RWPE2 (cell line): ENCODE results near the gene CFAP57.

Experiments
- ATAC-seq: fragments of 200-7000 bp; cut with Tn5 transposase; 3 replicates; pipeline ENCODE4 v1.9.1; 2021; ENCODE audit warnings: low read depth
- DNase-seq: peaks from one replicate; pipeline ENCODE4 v3.0.0-alpha.2; 2020; ENCODE audit warnings: low spot score
- H3K27ac ChIP-seq: fragments of 450-650 bp; 2 replicates; pipeline ENCODE4 v1.5.1; 2017; ENCODE audit warnings: mild to moderate bottlenecking; ENCODE audit not compliant: poor library complexity, severe bottlenecking
- H3K27me3 ChIP-seq: fragments of 250-450 bp; sonication (Bioruptor Pico); 2 replicates; pipeline ENCODE4 v1.5.1; 2021; ENCODE audit warnings: mild to moderate bottlenecking, moderate library complexity; ENCODE audit not compliant: insufficient read depth, poor library complexity, severe bottlenecking
- H3K36me3 ChIP-seq: fragments of 250-450 bp; sonication (Bioruptor Pico); 2 replicates; pipeline ENCODE4 v1.5.1; 2020; ENCODE audit warnings: low read depth, mild to moderate bottlenecking, moderate library complexity
- H3K4me1 ChIP-seq: fragments of 250-450 bp; sonication (Bioruptor Pico); 2 replicates; pipeline ENCODE4 v1.5.1; 2021; ENCODE audit warnings: mild to moderate bottlenecking, moderate library complexity; ENCODE audit not compliant: insufficient read depth, poor library complexity, severe bottlenecking
- H3K4me3 ChIP-seq: fragments of 250-450 bp; sonication (Bioruptor Pico); 2 replicates; pipeline ENCODE4 v1.5.1; 2021; ENCODE audit warnings: mild to moderate bottlenecking, moderate library complexity; ENCODE audit not compliant: severe bottlenecking
- H3K9me3 ChIP-seq: fragments of 250-450 bp; sonication (Bioruptor Pico); 2 replicates; pipeline ENCODE4 v1.5.1; 2021; ENCODE audit warnings: mild to moderate bottlenecking, moderate library complexity; ENCODE audit not compliant: severe bottlenecking
- CTCF ChIP-seq: fragments of 450-650 bp; IDR thresholded peaks from one replicate; pipeline ENCODE4 v1.5.1; 2017; ENCODE audit warnings: mild to moderate bottlenecking, moderate library complexity; ENCODE audit not compliant: poor library complexity, severe bottlenecking

The CFAP57 gene

GRCh38 chr1:43222879-43223278 lies 50.7 kb downstream of the CFAP57 start:
- Histone ChIP-seq H3K4me3 (no peak overlapping the region), H3K36me3 (no peaks in the 10 kb centered on the region), H3K4me1 (no peaks in the 10 kb centered on the region), H3K27ac (no peak overlapping the region), H3K9me3 (no peaks in the 10 kb centered on the region), H3K27me3 (no peaks in the 10 kb centered on the region)
- ATAC-seq (no peak), DNase-seq (no peak)
- no peak for TF ChIP-seq CTCF

GRCh38 chr1:43225168-43225567 lies 53.0 kb downstream of the CFAP57 start:
- H3K9me3 ChIP-seq = no peaks in the 10 kb centered on the region
- H3K36me3 ChIP-seq = no peaks in the 10 kb centered on the region
- no peak overlapping the region for H3K27ac ChIP-seq
- ATAC-seq (peak; percentile 70), DNase-seq (no peak)
- H3K4me3 ChIP-seq = no peak overlapping the region
- H3K27me3 ChIP-seq = no peaks in the 10 kb centered on the region
- H3K4me1 ChIP-seq = no peaks in the 10 kb centered on the region
- TF ChIP-seq CTCF = peak; percentile 6

GRCh38 chr1:43227143-43227764 lies 55.1 kb downstream of the CFAP57 start:
- H3K4me1 ChIP-seq = peaks cover 6% of the 10 kb centered on the region
- H3K4me3 ChIP-seq = no peak overlapping the region
- no peak overlapping the region for H3K27ac ChIP-seq
- H3K36me3 ChIP-seq = no peaks in the 10 kb centered on the region
- no peak for DNase-seq
- no peaks in the 10 kb centered on the region for H3K27me3 ChIP-seq
- no peaks in the 10 kb centered on the region for H3K9me3 ChIP-seq
- peak; percentile 95 for TF ChIP-seq CTCF
- ATAC-seq = peak; percentile 85

GRCh38 chr1:43229826-43230780 lies 58.0 kb downstream of the CFAP57 start:
- H3K4me3 ChIP-seq = no peak overlapping the region
- TF ChIP-seq CTCF = no peak
- no peak overlapping the region for H3K27ac ChIP-seq
- H3K9me3 ChIP-seq = no peaks in the 10 kb centered on the region
- no peaks in the 10 kb centered on the region for H3K27me3 ChIP-seq
- H3K4me1 ChIP-seq = peaks cover 10% of the 10 kb centered on the region
- no peaks in the 10 kb centered on the region for H3K36me3 ChIP-seq
- ATAC-seq = no peak
- no peak for DNase-seq

- Histone ChIP-seq H3K4me3 (no peak overlapping the region), H3K27ac (no peak overlapping the region)
- DNase-seq = no peak
Measured at GRCh38 chr1:43232074-43232473, 59.9 kb downstream of the CFAP57 start.

More at GRCh38 chr1:43232074-43232473, 59.9 kb downstream of the CFAP57 start:
- Histone ChIP-seq H3K36me3 (no peaks in the 10 kb centered on the region), H3K9me3 (no peaks in the 10 kb centered on the region), H3K27me3 (no peaks in the 10 kb centered on the region), H3K4me1 (peaks cover 10% of the 10 kb centered on the region)
- TF ChIP-seq CTCF = no peak
- peak; percentile 64; the same call in 2 of the 3 replicates for ATAC-seq
